Placental epithelial cell (primary cell): Measurements from ENCODE around the gene ASB6. TPM values are rescaled to one million over a fixed set of nuclear protein-coding genes. Genes with fewer than 3 reads are reported as not detected.

Experiments
- total RNA-seq: library from RNA; depleted of rRNA; stranded (reverse); fragments of >200 nt; gene quantifications from 2 replicates; pipeline ENCODE4 v1.2.3, GENCODE V29; 2012

Gene ASB6
- 11.4 and 19.7 TPM in 2 replicates for total RNA-seq

GRCh38 chr9:129641750-129642585 is at the start of gene ASB6:
TSS of gene ASB6 (minus strand) at chr9:129642151. CDS start at chr9:129641999, 152 bp downstream.

GRCh38 chr9:129665389-129665775 is 23.4 kb upstream of the ASB6 start, which contains the start of gene PRRX2:
TSS of gene PRRX2 (plus strand) at chr9:129665647. CDS start at chr9:129665868, 221 bp downstream.

GRCh38 chr9:129626079-129626624 is 15.8 kb downstream of the ASB6 start, which contains the start of gene NTMT1:
TSS of gene NTMT1 (plus strand) at chr9:129626163. CDS start at chr9:129632704, 6,541 bp downstream.

GRCh38 chr9:129620669-129621295 is 21.2 kb downstream of the ASB6 start, which contains the start of gene C9orf50:
TSS of gene C9orf50 (minus strand) at chr9:129621101. CDS start at chr9:129620574, 527 bp downstream.

Other genes starting within 250 kb of the ASB6 start
- gene C9orf50, start 21.1 kb downstream of the ASB6 start, total RNA-seq, result 0.39 TPM in 1 of 2 replicates, not detected in the other
- 10.6 and 20.4 TPM in 2 replicates for gene NTMT1, start 16.0 kb downstream of the ASB6 start, total RNA-seq
- gene PRRX2, start 23.5 kb upstream of the ASB6 start, total RNA-seq, result not detected in 2 replicates
- gene PTGES, start 110.9 kb upstream of the ASB6 start, total RNA-seq, result 309 and 422 TPM in 2 replicates
- 14.5 and 24.9 TPM in 2 replicates for gene TOR1B, start 161.0 kb upstream of the ASB6 start, total RNA-seq
- 22.8 and 41.2 TPM in 2 replicates for gene TOR1A, start 182.0 kb upstream of the ASB6 start, total RNA-seq
- gene C9orf78, start 193.1 kb upstream of the ASB6 start, total RNA-seq, result 22.2 and 27.9 TPM in 2 replicates
- 10.6 and 14.9 TPM in 2 replicates for gene USP20, start 193.3 kb upstream of the ASB6 start, total RNA-seq